CD4-positive, CD25-positive, alpha-beta regulatory T cell (primary cell): ENCODE data around the gene CYB5R3. TPM values are rescaled to one million over a fixed set of nuclear protein-coding genes. Genes with fewer than 3 reads are reported as not detected.

ENCODE experiments used
- ATAC-seq, 2 donors: fragments of 150-1000 bp; cut with Tn5 transposase; one replicate each; pipeline ENCODE4 v1.10.0; 2021; ENCODE audit warnings: low read depth in 2 of 2, moderate number of reproducible peaks in 2 of 2, moderate library complexity in 1 of 2
- DNase-seq, 3 donors: peaks; one replicate each; pipeline versions ENCODE4 v3.0.0 to v3.0.0-alpha.2; 2012 to 2022; ENCODE audit warnings: mixed read lengths in 1 of 3
- H3K27ac ChIP-seq: one replicate; pipeline ENCODE4 v1.7.0; 2013; ENCODE audit warnings: mild to moderate bottlenecking, low read length; ENCODE audit not compliant: insufficient read depth, poor library complexity, severe bottlenecking
- H3K27me3 ChIP-seq: one replicate; pipeline ENCODE4 v1.7.0; 2013; ENCODE audit warnings: low read length; ENCODE audit not compliant: control insufficient read depth, insufficient read depth
- H3K36me3 ChIP-seq: one replicate; pipeline ENCODE4 v1.7.0; 2013; ENCODE audit warnings: mild to moderate bottlenecking, low read length, moderate library complexity; ENCODE audit not compliant: control insufficient read depth, insufficient read depth
- H3K4me1 ChIP-seq: 2 replicates; pipeline ENCODE4 v1.7.0; 2013; ENCODE audit warnings: mild to moderate bottlenecking, low read length; ENCODE audit not compliant: insufficient read depth, control insufficient read depth, poor library complexity, severe bottlenecking
- H3K4me3 ChIP-seq: one replicate; pipeline ENCODE4 v1.7.0; 2013; ENCODE audit warnings: low read depth, mild to moderate bottlenecking, low read length, moderate library complexity
- H3K9me3 ChIP-seq, 2 experiments: 1 replicate in 1 of 2; 2 replicates in 1 of 2; pipeline ENCODE4 v1.7.0; 2013; ENCODE audit warnings: low read length in 2 of 2, mild to moderate bottlenecking in 1 of 2, moderate library complexity in 1 of 2; ENCODE audit not compliant: control insufficient read depth in 2 of 2
- H3K27ac Mint-ChIP-seq, 3 donors: one replicate each; pipeline ENCODE4 v1.8.0; 2020 to 2022; ENCODE audit warnings: mild to moderate bottlenecking in 3 of 3, mixed read lengths in 3 of 3, moderate library complexity in 2 of 3
- H3K27me3 Mint-ChIP-seq: one replicate; pipeline ENCODE4 v1.8.0; 2022; ENCODE audit warnings: mild to moderate bottlenecking, mixed read lengths
- H3K36me3 Mint-ChIP-seq: one replicate; pipeline ENCODE4 v1.8.0; 2020; ENCODE audit warnings: mixed read lengths
- H3K4me1 Mint-ChIP-seq, 4 donors: one replicate each; pipeline ENCODE4 v1.8.0; 2020 to 2022; ENCODE audit warnings: mixed read lengths in 4 of 4, mild to moderate bottlenecking in 1 of 4
- H3K4me3 Mint-ChIP-seq, 4 donors: one replicate each; pipeline ENCODE4 v1.8.0; 2020 to 2022; ENCODE audit warnings: mild to moderate bottlenecking in 4 of 4, mixed read lengths in 4 of 4, moderate library complexity in 3 of 4
- H3K9me3 Mint-ChIP-seq, 7 donors: one replicate each; pipeline ENCODE4 v1.8.0; 2020 to 2022; ENCODE audit warnings: mixed read lengths in 7 of 7, mild to moderate bottlenecking in 3 of 7, moderate library complexity in 2 of 7
- polyA plus RNA-seq, 4 donors: library from polyadenylated mRNA; unstranded; fragments of 300-500 nt; fragmentation: Illumina TruSeq; gene quantifications; one replicate each; pipeline ENCODE4 v1.2.3, GENCODE V29; 2021
- total RNA-seq: library from RNA; stranded (reverse); gene quantifications from one replicate; pipeline ENCODE4 v1.2.3, GENCODE V29; 2022

CYB5R3 gene
- total and polyA plus RNA-seq, 5 donors from 2014 or later = 46.6 to 56.3 (median 56.2) TPM

GRCh38 chr22:42692239-42693054 is 43.3 kb upstream of the CYB5R3 start:
- Mint-ChIP-seq H3K36me3 (no peaks in the 10 kb centered on the region), H3K4me1 (no peaks in the 10 kb centered on the region), H3K9me3 (no peaks in the 10 kb centered on the region), H3K4me3 (peak overlapping the region in 1 of 4 donors; percentile 32), H3K27me3 (no peaks in the 10 kb centered on the region), H3K27ac (no peak overlapping the region)
- DNase-seq (peak in 1 of 3 donors; percentile 5), ATAC-seq (no peak)
- Histone ChIP-seq H3K9me3 (no peaks in the 10 kb centered on the region), H3K36me3 (no peaks in the 10 kb centered on the region), H3K27ac (no peak overlapping the region), H3K4me1 (no peaks in the 10 kb centered on the region), H3K4me3 (no peak overlapping the region), H3K27me3 (no peaks in the 10 kb centered on the region)

- DNase-seq (no peak), ATAC-seq (no peak)
- H3K4me1 Mint-ChIP-seq = no peaks in the 10 kb centered on the region
- H3K36me3 Mint-ChIP-seq = no peaks in the 10 kb centered on the region
- H3K4me3 Mint-ChIP-seq = no peak overlapping the region
- H3K27ac Mint-ChIP-seq = no peak overlapping the region
- H3K27me3 Mint-ChIP-seq = peaks cover 4% of the 10 kb centered on the region
- no peaks in the 10 kb centered on the region for H3K9me3 Mint-ChIP-seq
- Histone ChIP-seq H3K4me1 (no peaks in the 10 kb centered on the region), H3K27ac (no peak overlapping the region), H3K36me3 (no peaks in the 10 kb centered on the region), H3K27me3 (no peaks in the 10 kb centered on the region), H3K4me3 (no peak overlapping the region), H3K9me3 (no peaks in the 10 kb centered on the region)
Observed at GRCh38 chr22:42691440-42691839, 42.2 kb upstream of the CYB5R3 start.

GRCh38 chr22:42688241-42689211 is 39.3 kb upstream of the CYB5R3 start:
- no peaks in the 10 kb centered on the region for H3K9me3 Mint-ChIP-seq
- Histone ChIP-seq H3K4me3 (no peak overlapping the region), H3K27ac (no peak overlapping the region), H3K4me1 (no peaks in the 10 kb centered on the region), H3K27me3 (no peaks in the 10 kb centered on the region), H3K9me3 (no peaks in the 10 kb centered on the region), H3K36me3 (no peaks in the 10 kb centered on the region)
- ATAC-seq = no peak
- DNase-seq = no peak
- H3K27ac Mint-ChIP-seq = no peak overlapping the region
- H3K36me3 Mint-ChIP-seq = no peaks in the 10 kb centered on the region
- H3K4me3 Mint-ChIP-seq = no peak overlapping the region
- H3K4me1 Mint-ChIP-seq = no peaks in the 10 kb centered on the region
- H3K27me3 Mint-ChIP-seq = peaks cover 4% of the 10 kb centered on the region

GRCh38 chr22:42686756-42687491 is 37.7 kb upstream of the CYB5R3 start:
- DNase-seq (no peak), ATAC-seq (no peak)
- Histone ChIP-seq H3K9me3 (no peaks in the 10 kb centered on the region), H3K27me3 (no peaks in the 10 kb centered on the region), H3K4me3 (no peak overlapping the region), H3K36me3 (no peaks in the 10 kb centered on the region), H3K27ac (no peak overlapping the region), H3K4me1 (no peaks in the 10 kb centered on the region)
- Mint-ChIP-seq H3K4me3 (no peak overlapping the region), H3K27ac (no peak overlapping the region), H3K36me3 (no peaks in the 10 kb centered on the region), H3K27me3 (peaks cover 4% of the 10 kb centered on the region), H3K9me3 (no peaks in the 10 kb centered on the region), H3K4me1 (no peaks in the 10 kb centered on the region)

GRCh38 chr22:42685941-42686653 is 36.9 kb upstream of the CYB5R3 start:
- Mint-ChIP-seq H3K9me3 (no peaks in the 10 kb centered on the region), H3K4me1 (no peaks in the 10 kb centered on the region), H3K27me3 (peaks cover 4% of the 10 kb centered on the region), H3K36me3 (no peaks in the 10 kb centered on the region), H3K27ac (no peak overlapping the region), H3K4me3 (no peak overlapping the region)
- Histone ChIP-seq H3K27me3 (no peaks in the 10 kb centered on the region), H3K4me3 (no peak overlapping the region), H3K4me1 (no peaks in the 10 kb centered on the region), H3K27ac (no peak overlapping the region), H3K9me3 (no peaks in the 10 kb centered on the region), H3K36me3 (no peaks in the 10 kb centered on the region)
- DNase-seq (no peak), ATAC-seq (no peak)

GRCh38 chr22:42684462-42685195 is 35.4 kb upstream of the CYB5R3 start:
- H3K4me1 Mint-ChIP-seq = no peaks in the 10 kb centered on the region
- Histone ChIP-seq H3K4me1 (no peaks in the 10 kb centered on the region), H3K36me3 (no peaks in the 10 kb centered on the region), H3K4me3 (no peak overlapping the region), H3K27ac (no peak overlapping the region), H3K27me3 (no peaks in the 10 kb centered on the region), H3K9me3 (no peaks in the 10 kb centered on the region)
- peaks cover 4% of the 10 kb centered on the region for H3K27me3 Mint-ChIP-seq
- no peak for ATAC-seq
- peaks cover 0 to 1% (median under 1%) of the 10 kb centered on the region in 7 donors for H3K9me3 Mint-ChIP-seq
- no peaks in the 10 kb centered on the region for H3K36me3 Mint-ChIP-seq
- no peak for DNase-seq
- no peak overlapping the region for H3K4me3 Mint-ChIP-seq
- H3K27ac Mint-ChIP-seq = peak overlapping the region in 1 of 3 donors; percentile 56
